Lower leg skin (tissue), 3 donors: ENCODE results near the gene BPHL.

ENCODE experiments used
- POLR2A ChIP-seq, 2 donors: fragments of 450-650 bp; IDR thresholded peaks; one replicate each; pipeline ENCODE4 v1.6.1; 2016 to 2017; ENCODE audit warnings: antibody characterized with exemption in 2 of 2, mild to moderate bottlenecking in 1 of 2, moderate library complexity in 1 of 2
- TF ChIP-seq, protein P1 (sequence below), 3 donors: fragments of 450-650 bp; IDR thresholded peaks; one replicate each; pipeline ENCODE4 v1.5.1; 2016; ENCODE audit warnings: antibody characterized with exemption in 3 of 3, mild to moderate bottlenecking in 3 of 3, moderate library complexity in 2 of 3

DNA sequence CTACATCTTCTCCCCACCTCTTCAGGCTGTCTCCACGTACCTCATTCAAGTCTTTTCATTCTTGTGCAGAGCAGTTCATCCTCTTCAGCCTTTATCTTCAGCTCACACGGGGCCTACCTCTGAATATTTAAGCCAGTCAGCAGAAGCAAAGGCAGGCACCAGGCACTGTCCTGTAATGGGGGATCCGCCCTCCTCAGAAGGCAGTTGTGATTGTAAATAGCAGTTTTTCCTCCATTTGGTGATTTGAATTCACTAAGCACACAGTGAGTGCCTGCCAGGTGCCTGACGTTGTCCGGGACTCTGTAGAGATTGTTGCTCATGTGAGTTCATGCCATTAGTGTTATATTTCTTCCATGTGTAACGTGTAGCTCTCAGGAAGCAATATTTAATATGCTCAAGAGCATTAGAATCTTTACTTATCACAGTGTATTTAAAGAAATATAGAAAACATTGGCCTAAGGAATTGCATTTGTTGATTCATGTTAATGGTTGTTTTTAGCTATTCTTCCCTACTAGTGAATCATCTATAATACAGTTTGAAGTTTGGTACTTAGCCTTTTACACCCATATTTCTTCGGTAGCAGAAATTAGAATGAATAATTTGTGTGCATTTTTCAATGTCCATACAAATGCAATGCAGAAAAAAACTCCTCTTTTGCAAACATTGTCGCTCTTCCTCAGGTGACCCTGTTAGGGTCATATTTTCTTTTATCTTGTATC, 17.9 kb downstream of the BPHL start:
- TF ChIP-seq, protein P1, sequence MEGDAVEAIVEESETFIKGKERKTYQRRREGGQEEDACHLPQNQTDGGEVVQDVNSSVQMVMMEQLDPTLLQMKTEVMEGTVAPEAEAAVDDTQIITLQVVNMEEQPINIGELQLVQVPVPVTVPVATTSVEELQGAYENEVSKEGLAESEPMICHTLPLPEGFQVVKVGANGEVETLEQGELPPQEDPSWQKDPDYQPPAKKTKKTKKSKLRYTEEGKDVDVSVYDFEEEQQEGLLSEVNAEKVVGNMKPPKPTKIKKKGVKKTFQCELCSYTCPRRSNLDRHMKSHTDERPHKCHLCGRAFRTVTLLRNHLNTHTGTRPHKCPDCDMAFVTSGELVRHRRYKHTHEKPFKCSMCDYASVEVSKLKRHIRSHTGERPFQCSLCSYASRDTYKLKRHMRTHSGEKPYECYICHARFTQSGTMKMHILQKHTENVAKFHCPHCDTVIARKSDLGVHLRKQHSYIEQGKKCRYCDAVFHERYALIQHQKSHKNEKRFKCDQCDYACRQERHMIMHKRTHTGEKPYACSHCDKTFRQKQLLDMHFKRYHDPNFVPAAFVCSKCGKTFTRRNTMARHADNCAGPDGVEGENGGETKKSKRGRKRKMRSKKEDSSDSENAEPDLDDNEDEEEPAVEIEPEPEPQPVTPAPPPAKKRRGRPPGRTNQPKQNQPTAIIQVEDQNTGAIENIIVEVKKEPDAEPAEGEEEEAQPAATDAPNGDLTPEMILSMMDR (IDR thresholded peaks at IDR 0.05): no peak
- no peak for TF ChIP-seq POLR2A (IDR thresholded peaks at IDR 0.05)
